Heart left ventricle (tissue), 16 donors: Measurements from ENCODE around the gene BIN1. TPM values are rescaled to one million over a fixed set of nuclear protein-coding genes. Genes with fewer than 3 reads are reported as not detected.
A peak's percentile ranks its signal among the peaks of the same experiment; 100 is the strongest.

Experiments used
- ATAC-seq, 4 donors: fragments of 200-7000 bp; cut with Tn5 transposase; one replicate each; pipeline ENCODE4 v1.9.1; 2020 to 2022; ENCODE audit warnings: moderate library complexity in 4 of 4, mild to moderate bottlenecking in 3 of 4, moderate number of reproducible peaks in 1 of 4
- DNase-seq, 5 donors: peaks; one replicate each; pipeline ENCODE4 v3.0.0-alpha.2; 2020
- H3K27ac ChIP-seq, 12 donors: fragments of 200-600 bp; sonication (generic) in 4 of 12; one replicate each; pipeline versions ENCODE4 v1.5.0 to v1.8.0; 2016 to 2022; ENCODE audit warnings: mild to moderate bottlenecking in 2 of 12
- H3K27me3 ChIP-seq, 9 donors: fragments of 200-600 bp; sonication (generic) in 2 of 9; one replicate each; pipeline versions ENCODE4 v1.5.1 to v1.8.0; 2016 to 2022; ENCODE audit warnings: mild to moderate bottlenecking in 3 of 9
- H3K36me3 ChIP-seq, 9 donors: fragments of 200-600 bp; sonication (generic) in 2 of 9; one replicate each; pipeline versions ENCODE4 v1.5.0 to v1.8.0; 2018 to 2022; ENCODE audit warnings: mild to moderate bottlenecking in 2 of 9
- H3K4me1 ChIP-seq, 12 donors: fragments of 200-600 bp; sonication (generic) in 4 of 12; one replicate each; pipeline versions ENCODE4 v1.5.0 to v1.8.0; 2016 to 2022; ENCODE audit warnings: mild to moderate bottlenecking in 3 of 12
- H3K4me3 ChIP-seq, 12 donors: fragments of 200-600 bp; sonication (generic) in 4 of 12; one replicate each; pipeline versions ENCODE4 v1.5.0 to v1.8.0; 2017 to 2022; ENCODE audit warnings: mild to moderate bottlenecking in 9 of 12, moderate library complexity in 4 of 12
- H3K9me3 ChIP-seq, 12 donors: fragments of 200-600 bp; sonication (generic) in 4 of 12; one replicate each; pipeline versions ENCODE4 v1.5.0 to v1.8.0; 2016 to 2022; ENCODE audit warnings: mild to moderate bottlenecking in 1 of 12
- POLR2A ChIP-seq, 2 donors: fragments of 450-650 bp; IDR thresholded peaks; one replicate each; pipeline ENCODE4 v1.6.1; 2017; ENCODE audit warnings: antibody characterized with exemption in 2 of 2, mild to moderate bottlenecking in 2 of 2, moderate library complexity in 2 of 2
- WGBS, 4 donors: extraction: QIAGEN DNeasy Blood & Tissue Kit in 2 of 4; methylation state at CpG; one replicate each; pipeline versions ENCODE4 v1.1.5 to v1.1.7; 2013 to 2018; 5-methylcytosine and 5-hydroxymethylcytosine counted together
- intact Hi-C, 10 donors: fragments of 100-400 bp; cut with DNase I; formaldehyde crosslinking; loops; one replicate each; pipeline versions ENCODE4 v1.11.1 to v1.14.2; 2022
- polyA plus RNA-seq, 2 donors: library from polyadenylated mRNA; stranded (reverse); fragments of 200-250 nt; gene quantifications; one replicate each; pipeline ENCODE4 v1.2.3, GENCODE V29; 2013
- total RNA-seq, 9 donors: library from RNA; depleted of rRNA in 2 of 9; stranded (reverse); fragments of >200 nt in 2 of 9; fragmentation: NEBNext Ultra II Directional in 3 of 9; extraction: Animal tissue kit (Norgen Biotek cat#: 25700) in 3 of 9; gene quantifications; one replicate each; pipeline versions ENCODE4 v1.1.0 to v1.2.4, GENCODE V29; 2016 to 2023
- TF ChIP-seq, protein P1 (sequence below), 12 donors: fragments of 200-600 bp; sonication (generic) in 4 of 12; IDR thresholded peaks; one replicate each; pipeline versions ENCODE4 v1.5.0 to v1.8.0; 2018 to 2022; ENCODE audit warnings: antibody characterized with exemption in 12 of 12, mild to moderate bottlenecking in 5 of 12
- donor health status: ischemic (EF 13 %, LVEDD 7.1; RV severe dilation, severe dysfunction).
- donor health status: healthy with polysubstance abuse.
- donor health status: DM: no; HTN: yes; CAD: no.
- donor health status: DM: no; HTN: no; CAD: no.
- donor health status: ischemic (EF 25% LVEDD 6.9; RV normal size, moderate dysfunction).
- donor health status: ischemic (EF 25% LVEDD 5.7; RV mildly dilated, moderate dysfunction).
- donor health status: healthy.
- donor health status: DM: yes; HTN: yes; CAD: no.
- donor health status: ischemic (EF 35%, LVEDD 5.7; RV mildly dilated, moderate dysfunction).
- donor health status: nonischemic (EF 11% LVEDD 7.7; RV severe dilation, severe dysfunction).
- donor health status: DM: yes; HTN: yes; CAD: no.
- donor health status: PGD.
- donor health status: ischemic (EF 29% LVEDD 5.4; RV normal size, mild dysfunction).
- donor health status: nonischemic (EF 23%, LVEDD 6.1; RV moderate dilation, normal function).

BIN1 gene
- total and polyA plus RNA-seq, 11 donors, result 4.3 to 22.2 (median 15.6) TPM

DNA sequence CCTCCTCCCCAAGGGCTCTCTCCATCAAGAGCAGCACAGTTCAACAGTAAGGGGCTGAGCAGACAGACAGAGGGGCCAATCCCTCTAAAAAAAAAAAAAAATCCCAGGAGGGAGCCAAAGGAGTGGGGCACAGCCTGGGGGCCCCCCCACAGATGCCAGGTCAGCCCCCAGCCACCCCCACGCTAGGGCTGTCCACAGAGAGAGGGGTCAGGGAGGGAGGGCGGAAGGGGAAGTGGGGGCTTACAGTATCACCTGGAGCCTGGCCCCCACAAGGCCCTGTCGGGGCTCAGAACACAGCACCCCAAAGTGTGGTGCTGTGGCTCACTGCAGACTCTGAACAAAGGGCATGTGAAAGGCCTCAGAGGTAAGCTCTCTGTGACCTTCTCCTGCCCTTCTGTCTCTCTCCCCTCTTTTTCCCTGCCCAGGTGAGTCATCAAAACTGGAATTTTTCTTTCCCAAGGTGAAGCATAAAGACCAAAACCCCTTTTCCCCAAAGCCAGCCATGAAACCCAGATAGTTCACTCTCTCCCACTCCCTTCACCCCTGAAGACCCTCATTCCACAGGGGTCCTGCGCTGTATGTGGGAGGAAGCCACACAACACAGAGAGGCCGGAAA is 13.9 kb downstream of the BIN1 start:
- Histone ChIP-seq H3K27me3 (no peaks in the 10 kb centered on the region), H3K4me1 (peaks cover 0 to 31% (median 18%) of the 10 kb centered on the region in 12 donors), H3K36me3 (no peaks in the 10 kb centered on the region), H3K9me3 (no peaks in the 10 kb centered on the region), H3K27ac (no peak overlapping the region), H3K4me3 (no peak overlapping the region)
- no peak for TF ChIP-seq POLR2A (IDR thresholded peaks at IDR 0.05)
- TF ChIP-seq, protein P1, sequence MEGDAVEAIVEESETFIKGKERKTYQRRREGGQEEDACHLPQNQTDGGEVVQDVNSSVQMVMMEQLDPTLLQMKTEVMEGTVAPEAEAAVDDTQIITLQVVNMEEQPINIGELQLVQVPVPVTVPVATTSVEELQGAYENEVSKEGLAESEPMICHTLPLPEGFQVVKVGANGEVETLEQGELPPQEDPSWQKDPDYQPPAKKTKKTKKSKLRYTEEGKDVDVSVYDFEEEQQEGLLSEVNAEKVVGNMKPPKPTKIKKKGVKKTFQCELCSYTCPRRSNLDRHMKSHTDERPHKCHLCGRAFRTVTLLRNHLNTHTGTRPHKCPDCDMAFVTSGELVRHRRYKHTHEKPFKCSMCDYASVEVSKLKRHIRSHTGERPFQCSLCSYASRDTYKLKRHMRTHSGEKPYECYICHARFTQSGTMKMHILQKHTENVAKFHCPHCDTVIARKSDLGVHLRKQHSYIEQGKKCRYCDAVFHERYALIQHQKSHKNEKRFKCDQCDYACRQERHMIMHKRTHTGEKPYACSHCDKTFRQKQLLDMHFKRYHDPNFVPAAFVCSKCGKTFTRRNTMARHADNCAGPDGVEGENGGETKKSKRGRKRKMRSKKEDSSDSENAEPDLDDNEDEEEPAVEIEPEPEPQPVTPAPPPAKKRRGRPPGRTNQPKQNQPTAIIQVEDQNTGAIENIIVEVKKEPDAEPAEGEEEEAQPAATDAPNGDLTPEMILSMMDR (IDR thresholded peaks at IDR 0.05), result no peak
- ATAC-seq (no peak), DNase-seq (no peak)
- intact Hi-C loops, result no loop called here
- 89 to 97% (median 93%) methylated on average over 5 of the region's 5 CpGs for WGBS, 4 donors

DNA sequence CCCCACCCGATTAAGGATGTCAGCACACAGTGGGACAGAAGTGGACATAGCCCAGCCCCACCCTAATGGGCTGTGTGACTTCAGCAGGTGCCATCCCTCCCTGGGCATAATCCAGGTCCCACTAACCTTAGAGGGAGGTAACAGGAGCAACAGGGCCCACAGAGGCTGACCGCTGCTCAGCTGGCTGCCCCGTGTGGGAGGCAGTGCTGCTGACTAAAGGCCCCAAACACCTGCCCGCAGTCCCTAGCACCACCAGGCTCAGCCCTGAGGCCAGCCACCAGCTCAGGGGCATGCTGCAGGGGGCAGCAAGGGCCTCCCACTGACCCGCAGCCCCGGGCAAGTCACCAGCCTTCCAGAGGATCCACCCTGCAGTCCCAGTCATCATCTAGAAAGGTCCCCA is 14.6 kb downstream of the BIN1 start:
- no peak for ATAC-seq
- Histone ChIP-seq H3K27ac (no peak overlapping the region), H3K36me3 (no peaks in the 10 kb centered on the region), H3K4me3 (no peak overlapping the region), H3K9me3 (no peaks in the 10 kb centered on the region), H3K27me3 (peaks cover 0 to under 1% (median 0%) of the 10 kb centered on the region in 9 donors), H3K4me1 (peaks cover 0 to 38% (median 25%) of the 10 kb centered on the region in 12 donors)
- intact Hi-C loops, result no loop called here
- DNase-seq, result peak in 1 of 5 donors; percentile 60
- TF ChIP-seq, protein P1 (IDR thresholded peaks at IDR 0.05), result no peak
- TF ChIP-seq POLR2A (IDR thresholded peaks at IDR 0.05), result no peak
- WGBS, 4 donors, result 89 to 96% (median 94%) methylated on average over 4 to 6 of the region's 6 CpGs

DNA sequence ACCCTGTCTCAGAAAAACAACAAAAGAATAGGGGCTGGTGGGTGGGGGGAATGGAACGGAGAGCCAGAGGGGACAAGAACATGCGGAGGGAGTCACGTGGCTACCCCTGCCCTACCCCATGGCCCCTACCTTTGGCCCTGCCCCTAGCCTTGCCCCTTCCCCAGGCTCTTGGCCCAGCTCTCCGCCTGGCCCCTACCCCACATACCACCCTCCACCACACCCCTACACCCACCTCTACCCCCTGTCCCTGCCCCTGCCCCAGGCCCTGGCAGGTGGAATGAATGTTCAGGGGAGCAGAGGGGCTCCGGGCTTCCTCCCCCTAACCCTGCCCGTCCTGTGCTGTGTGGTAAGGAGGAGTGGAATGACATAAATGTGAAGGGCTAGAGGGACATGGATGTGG is 15.1 kb downstream of the BIN1 start:
- no peak for ATAC-seq
- WGBS, 4 donors, result 84 to 98% (median 96%) methylated on average over 6 of the region's 6 CpGs
- H3K27ac ChIP-seq, result no peak overlapping the region

DNA sequence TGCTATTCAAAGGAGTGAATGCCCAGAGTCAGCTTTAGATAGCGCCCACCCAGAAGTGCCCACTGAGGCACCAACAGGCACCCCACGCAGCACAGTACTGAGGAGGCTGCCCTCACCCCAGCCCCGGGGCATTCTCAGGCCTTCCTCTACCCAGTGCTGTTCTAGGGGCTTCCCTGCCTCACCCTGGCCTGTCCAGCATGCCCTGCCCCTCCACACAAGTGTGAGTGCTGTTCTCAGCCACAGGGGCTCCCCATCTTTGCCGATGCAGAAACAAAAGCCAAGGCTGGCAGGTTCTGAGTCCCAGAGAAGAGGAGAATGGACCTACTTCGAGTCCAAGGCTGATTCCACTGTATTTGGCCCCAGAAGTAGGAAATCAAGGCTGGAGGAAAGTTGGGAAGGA is 15.8 kb downstream of the BIN1 start:
- Histone ChIP-seq H3K4me3 (no peak overlapping the region), H3K27ac (no peak overlapping the region), H3K36me3 (no peaks in the 10 kb centered on the region), H3K9me3 (no peaks in the 10 kb centered on the region), H3K4me1 (peaks cover 0 to 44% (median 32%) of the 10 kb centered on the region in 12 donors), H3K27me3 (peaks cover 0 to 6% (median 0%) of the 10 kb centered on the region in 9 donors)
- intact Hi-C loops, result no loop called here
- TF ChIP-seq, protein P1 (IDR thresholded peaks at IDR 0.05), result no peak
- TF ChIP-seq POLR2A (IDR thresholded peaks at IDR 0.05), result no peak
- WGBS, 4 donors, result 82 to 97% (median 93%) methylated on average over 2 to 5 of the region's 5 CpGs
- ATAC-seq (no peak), DNase-seq (peak in 1 of 5 donors; percentile 17)

More for the DNA sequence above, 15.1 kb downstream of the BIN1 start:
- TF ChIP-seq, protein P1 (IDR thresholded peaks at IDR 0.05), result no peak
- no peak for TF ChIP-seq POLR2A (IDR thresholded peaks at IDR 0.05)
- intact Hi-C loops, result no loop called here
- peak in 1 of 5 donors; percentile 42 for DNase-seq
- Histone ChIP-seq H3K27me3 (peaks cover 0 to 5% (median 0%) of the 10 kb centered on the region in 9 donors), H3K9me3 (no peaks in the 10 kb centered on the region), H3K4me3 (no peak overlapping the region), H3K4me1 (peaks cover 0 to 40% (median 29%) of the 10 kb centered on the region in 12 donors), H3K36me3 (no peaks in the 10 kb centered on the region)
